WI38 (cell line): ENCODE results near the gene GLYATL1.

Source experiments
- H3K4me3 ChIP-seq: 2 replicates; pipeline ENCODE4 v1.5.1; 2011; ENCODE audit warnings: low read depth, mild to moderate bottlenecking, control low read depth, low read length
- TF ChIP-seq, protein P1 (sequence below): IDR thresholded peaks from 2 replicates; pipeline ENCODE4 v1.5.1; 2012; ENCODE audit warnings: low read depth, mild to moderate bottlenecking, control low read depth, low read length

The GLYATL1 gene

DNA sequence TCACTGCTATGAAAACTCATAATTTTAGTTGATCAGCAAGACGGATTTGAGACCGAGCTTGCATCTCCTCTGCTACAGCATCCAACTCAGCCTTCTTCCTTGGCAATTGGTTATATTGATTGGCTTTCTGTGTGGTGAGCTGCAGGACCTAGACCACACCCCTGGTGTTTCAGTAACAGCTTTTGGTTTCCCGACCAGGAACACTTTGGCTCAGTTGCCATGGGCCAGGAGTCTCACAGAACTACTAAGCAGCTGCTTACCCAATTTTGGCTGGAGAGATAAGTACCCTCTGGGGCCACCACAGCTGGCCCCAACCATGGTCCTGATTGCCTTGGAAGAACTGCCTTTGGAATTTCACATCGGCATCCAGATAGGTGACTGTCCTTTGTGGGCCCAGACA, at the start of gene GLYATL1:
GLYATL1 (plus strand) TSS at position 212 of the 400 bp plus-strand sequence. CDS start 7,600 bp downstream, outside the sequence.
- TF ChIP-seq, protein P1, sequence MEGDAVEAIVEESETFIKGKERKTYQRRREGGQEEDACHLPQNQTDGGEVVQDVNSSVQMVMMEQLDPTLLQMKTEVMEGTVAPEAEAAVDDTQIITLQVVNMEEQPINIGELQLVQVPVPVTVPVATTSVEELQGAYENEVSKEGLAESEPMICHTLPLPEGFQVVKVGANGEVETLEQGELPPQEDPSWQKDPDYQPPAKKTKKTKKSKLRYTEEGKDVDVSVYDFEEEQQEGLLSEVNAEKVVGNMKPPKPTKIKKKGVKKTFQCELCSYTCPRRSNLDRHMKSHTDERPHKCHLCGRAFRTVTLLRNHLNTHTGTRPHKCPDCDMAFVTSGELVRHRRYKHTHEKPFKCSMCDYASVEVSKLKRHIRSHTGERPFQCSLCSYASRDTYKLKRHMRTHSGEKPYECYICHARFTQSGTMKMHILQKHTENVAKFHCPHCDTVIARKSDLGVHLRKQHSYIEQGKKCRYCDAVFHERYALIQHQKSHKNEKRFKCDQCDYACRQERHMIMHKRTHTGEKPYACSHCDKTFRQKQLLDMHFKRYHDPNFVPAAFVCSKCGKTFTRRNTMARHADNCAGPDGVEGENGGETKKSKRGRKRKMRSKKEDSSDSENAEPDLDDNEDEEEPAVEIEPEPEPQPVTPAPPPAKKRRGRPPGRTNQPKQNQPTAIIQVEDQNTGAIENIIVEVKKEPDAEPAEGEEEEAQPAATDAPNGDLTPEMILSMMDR = no peak
- no peak within 1 kb of the TSS for H3K4me3 ChIP-seq

- no peak overlapping the region for H3K4me3 ChIP-seq
- TF ChIP-seq, protein P1 = no peak
Measured at GRCh38 chr11:58893899-58894298, 45.4 kb upstream of the GLYATL1 start.

DNA sequence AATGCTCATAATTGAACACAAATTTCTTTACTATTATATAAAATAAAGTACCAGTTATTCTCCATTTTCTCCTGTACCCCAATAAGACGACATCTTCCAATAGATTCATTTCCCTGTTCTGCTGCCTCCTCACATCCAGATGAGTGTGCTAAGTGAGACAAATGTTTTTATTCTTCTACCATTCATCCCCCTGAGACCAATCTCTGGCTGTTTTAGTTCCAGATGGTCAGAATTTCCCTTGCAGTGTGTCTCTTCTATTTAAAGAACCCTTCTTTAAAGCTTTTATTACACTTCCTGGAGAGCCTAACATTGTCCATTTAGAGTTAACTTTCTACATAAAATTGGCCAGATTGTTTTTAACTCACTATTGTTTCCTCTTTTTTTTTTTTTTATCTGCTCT, 41.2 kb upstream of the GLYATL1 start:
- TF ChIP-seq, protein P1 = no peak
- no peak overlapping the region for H3K4me3 ChIP-seq

DNA sequence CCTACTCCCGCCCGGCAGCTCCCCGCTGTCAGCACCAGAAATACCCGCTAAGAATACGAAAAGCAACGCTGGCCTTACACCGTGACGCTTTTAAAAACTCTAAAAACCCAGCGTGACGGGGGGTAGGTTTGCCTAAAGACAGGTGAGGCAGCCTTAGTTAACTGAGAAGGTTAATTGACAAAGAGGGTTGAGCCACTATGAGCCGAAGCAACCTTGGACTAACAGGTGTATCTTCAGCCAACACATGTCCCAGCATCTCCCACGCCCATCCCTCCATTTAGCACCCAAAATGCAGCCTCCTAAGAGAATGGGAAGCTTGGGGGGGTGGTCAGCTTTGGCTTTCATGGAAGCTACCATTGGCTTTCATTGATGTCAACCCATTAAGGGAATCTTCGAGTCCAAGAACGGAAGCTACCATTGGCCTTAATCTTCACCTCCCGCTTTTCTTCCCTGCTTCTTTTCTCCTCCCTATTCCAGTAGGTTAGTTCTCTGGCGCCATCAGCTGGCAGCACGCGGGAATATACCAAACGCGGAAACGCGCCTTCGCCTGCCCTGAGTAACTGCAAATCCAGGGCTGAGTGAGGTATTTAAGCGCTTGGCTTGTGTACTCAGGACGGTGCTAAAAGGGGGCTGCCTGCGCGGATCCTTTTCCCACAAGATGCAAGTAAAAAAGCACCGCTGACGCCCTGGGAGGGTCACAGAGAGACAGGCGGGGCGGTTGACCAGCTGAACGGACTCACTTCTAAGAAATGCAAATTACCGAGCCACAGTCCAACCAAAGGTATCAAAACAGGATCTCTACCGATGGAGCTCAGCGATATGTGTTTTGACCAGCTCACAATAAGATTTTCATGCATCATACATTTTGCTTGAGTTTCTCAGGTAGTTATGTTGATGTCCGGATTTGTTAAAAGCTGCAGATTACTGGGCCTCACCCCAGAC, 38.5 kb upstream of the GLYATL1 start:
- no peak overlapping the region for H3K4me3 ChIP-seq
- TF ChIP-seq, protein P1 = peak; percentile 53

- H3K4me3 ChIP-seq = no peak overlapping the region
- TF ChIP-seq, protein P1 = no peak
Measured at GRCh38 chr11:58902881-58903280, 36.4 kb upstream of the GLYATL1 start.

DNA sequence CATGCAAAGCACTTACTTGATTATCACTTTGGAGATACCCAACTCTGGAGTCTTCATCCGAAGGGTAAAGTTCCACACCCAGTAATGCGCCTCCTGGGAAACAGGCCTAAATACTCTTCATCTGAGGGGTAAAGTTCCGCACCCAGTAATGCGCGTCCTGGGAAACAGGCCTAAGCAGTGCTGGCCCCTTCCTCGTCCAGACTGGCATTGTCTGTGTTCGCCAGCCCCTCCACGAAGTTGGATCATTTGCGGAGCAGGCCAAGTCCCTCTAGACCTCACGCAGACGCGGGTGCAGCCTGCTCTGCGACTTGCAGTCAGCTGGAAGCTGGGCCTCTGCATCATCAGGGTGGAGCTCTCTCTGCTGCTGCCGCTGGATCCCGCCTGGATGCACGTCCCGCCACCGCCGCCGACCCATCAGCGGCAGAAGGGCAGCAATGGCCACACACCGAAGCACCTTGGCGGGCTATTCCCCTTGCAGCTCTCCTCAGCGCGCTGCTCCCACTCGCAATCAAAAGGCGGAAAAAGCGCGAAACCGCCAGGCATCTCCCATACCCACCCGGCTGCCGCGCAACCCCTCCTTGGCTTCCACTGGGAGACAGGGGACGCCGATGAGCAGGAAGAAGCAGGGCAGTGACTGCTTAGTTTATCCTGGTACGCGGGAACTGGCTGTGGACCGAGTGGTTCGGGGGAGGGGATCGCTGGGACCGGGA, 34.1 kb upstream of the GLYATL1 start:
- H3K4me3 ChIP-seq = peak overlapping the region; percentile 79
- TF ChIP-seq, protein P1 = no peak
